MM.1S (cell line): ENCODE data around the gene PLGLB1.
"Not testable (repeated sequence)": the region's sequence is repeated elsewhere in the genome, so short reads cannot be mapped to it uniquely, and the experiment has no call there.

Source experiments
- CTCF ChIP-seq: fragments of 300-600 bp; sonication (generic); IDR thresholded peaks from 2 replicates; pipeline ENCODE4 v1.5.1; 2016; ENCODE audit warnings: antibody characterized with exemption, low read length, mixed read lengths
- EZH2 ChIP-seq: fragments of 300-600 bp; sonication (generic); optimal IDR thresholded peaks from 2 replicates; pipeline ENCODE3; 2017; ENCODE audit warnings: low read depth, mild to moderate bottlenecking, antibody characterized with exemption, low read length, mixed read lengths

GRCh38 chr2:87004398-87004797 is 17.2 kb downstream of the PLGLB1 start:
- not testable (repeated sequence) for TF ChIP-seq CTCF, EZH2
